ENCODE measurements around the gene TSEN34.
A peak's percentile ranks its signal among the peaks of the same experiment; 100 is the strongest.
"Not testable (repeated sequence)": the region's sequence is repeated elsewhere in the genome, so short reads cannot be mapped to it uniquely, and the experiment has no call there.

Gene TSEN34

DNA sequence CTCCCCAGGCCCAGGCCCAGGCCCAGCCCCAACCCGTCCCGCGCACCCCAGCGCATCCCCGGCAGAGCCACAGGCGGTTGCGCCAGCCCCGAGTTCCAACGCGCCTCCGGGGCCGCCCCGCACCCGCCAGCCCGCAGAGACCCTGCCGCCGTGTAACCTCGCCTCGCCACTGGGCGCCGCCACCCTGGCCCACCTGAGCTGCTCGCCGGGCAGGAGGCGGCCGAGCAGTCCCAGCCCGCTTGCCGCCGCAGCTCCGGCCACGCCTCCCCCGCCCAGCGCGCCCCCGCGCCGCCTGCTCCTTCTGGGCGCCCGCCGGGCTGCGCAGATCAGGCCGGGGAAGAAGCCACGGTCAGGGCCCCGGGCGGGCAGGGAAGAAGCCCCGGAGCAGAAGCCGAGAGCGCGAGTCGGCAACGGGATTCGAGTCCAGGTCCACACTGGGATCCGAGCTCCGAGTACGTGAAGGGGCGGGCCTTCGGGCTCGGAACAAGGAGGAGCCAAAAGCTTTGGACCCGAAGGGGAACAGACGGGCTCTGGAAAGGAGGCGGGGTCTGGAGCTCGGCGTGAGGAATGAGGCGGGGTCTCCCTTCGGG is 1.9 kb upstream of the TSEN34 start, which contains the start of gene MBOAT7:
Gene MBOAT7 (minus strand): TSS at position 436 of the 590 bp plus-strand sequence. CDS start 1,072 bp downstream, outside the sequence.
- no peak for DNase-seq

DNA sequence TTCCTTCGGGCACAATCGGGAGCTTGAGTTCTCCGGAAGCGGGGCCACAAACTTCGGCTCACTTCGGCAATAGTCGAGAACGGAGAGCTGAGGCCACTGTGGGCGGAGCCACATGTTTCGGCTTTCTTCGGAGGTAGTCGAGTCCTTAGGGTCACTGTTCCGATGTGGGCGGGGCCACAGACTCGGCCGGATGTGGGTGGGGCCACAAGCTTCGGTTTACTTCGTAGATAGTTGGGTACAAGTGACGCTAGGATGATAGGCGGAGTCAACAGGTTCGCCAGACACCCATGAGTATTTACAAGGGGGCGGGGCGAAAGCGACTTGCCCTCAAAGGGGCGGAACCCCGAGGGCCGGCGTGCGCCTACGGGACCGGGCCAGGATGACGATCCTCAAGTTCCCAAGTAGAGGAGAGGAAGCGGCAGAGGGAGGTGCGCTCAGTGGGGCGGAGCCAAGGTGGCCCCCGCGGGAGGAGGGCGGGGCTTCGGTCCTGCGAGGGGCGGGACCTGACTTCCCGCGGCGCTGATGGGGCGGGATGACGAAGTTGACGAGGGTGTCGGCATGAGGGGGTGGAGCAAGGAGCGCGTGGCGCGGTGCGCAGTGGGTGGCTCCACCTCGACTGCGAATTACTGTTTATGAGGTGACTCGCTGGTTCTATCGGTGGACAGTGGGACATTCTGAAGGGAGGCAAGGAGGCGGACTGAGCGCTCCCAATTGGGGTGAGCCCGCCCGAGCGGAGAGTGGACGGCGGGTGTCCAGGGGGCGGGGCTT is 1.2 kb upstream of the TSEN34 start:
- peak; percentile 99 for DNase-seq

DNA sequence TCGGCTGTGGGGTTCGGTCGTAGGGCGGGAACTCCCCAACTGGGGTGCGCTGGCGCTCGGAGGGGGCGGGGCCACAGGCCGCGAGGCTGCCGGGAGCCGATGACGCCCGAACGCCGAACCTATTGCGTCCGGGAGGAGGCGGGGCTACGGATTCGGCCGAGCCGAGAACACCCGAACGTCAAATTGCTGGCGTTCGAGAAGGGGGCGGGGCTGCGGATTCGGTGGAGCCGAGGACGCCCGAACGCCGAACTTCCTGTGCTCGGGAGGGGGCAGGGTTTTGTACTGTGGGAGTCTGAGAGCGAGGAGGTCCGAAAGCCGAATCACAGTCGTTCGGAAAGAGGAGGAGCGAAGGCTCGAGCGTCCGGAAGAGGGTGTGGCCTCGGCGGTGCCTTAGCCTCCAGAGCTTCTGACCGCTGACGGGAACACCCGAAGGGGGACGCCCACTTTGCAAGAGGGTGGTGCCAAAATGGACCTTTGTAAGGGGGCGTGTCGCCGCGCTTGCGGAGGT is 551 bp upstream of the TSEN34 start:
- DNase-seq: peak; percentile 98

DNA sequence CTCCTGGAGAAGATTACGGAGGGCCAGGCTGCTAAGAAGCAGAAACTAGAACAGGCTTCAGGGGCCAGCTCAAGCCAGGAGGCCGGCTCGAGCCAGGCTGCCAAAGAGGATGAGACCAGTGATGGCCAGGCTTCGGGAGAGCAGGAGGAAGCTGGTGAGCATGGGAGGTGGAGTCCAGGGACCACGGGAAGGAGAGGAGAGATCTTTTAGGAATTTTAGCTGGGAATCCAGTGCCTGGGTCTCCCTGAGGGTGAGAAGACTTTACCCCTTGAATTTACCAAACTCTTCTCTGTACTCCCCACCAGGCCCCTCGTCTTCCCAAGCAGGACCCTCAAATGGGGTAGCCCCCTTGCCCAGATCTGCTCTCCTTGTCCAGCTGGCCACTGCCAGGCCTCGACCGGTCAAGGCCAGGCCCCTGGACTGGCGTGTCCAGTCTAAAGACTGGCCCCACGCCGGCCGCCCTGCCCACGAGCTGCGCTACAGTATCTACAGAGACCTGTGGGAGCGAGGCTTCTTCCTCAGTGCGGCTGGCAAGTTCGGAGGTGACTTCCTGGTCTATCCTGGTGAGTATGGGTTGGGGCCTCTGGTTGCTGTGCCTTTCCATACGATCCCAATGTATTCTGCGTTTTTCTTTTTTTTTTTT is 824 bp downstream of the TSEN34 start:
- DNase-seq: no peak

DNA sequence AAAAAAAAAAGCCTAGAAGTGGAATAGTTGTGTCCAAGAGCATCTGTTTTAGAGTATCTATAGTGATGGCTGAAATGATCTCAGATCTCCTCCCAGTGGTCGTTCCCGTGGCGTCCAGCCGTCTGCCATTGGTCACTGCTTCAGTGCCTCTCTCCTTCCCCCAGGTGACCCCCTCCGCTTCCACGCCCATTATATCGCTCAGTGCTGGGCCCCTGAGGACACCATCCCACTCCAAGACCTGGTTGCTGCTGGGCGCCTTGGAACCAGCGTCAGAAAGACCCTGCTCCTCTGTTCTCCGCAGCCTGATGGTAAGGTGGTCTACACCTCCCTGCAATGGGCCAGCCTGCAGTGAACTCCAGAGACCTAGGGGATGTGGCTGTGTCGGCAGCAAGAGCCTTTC is 1.9 kb downstream of the TSEN34 start:
- DNase-seq: no peak

DNA sequence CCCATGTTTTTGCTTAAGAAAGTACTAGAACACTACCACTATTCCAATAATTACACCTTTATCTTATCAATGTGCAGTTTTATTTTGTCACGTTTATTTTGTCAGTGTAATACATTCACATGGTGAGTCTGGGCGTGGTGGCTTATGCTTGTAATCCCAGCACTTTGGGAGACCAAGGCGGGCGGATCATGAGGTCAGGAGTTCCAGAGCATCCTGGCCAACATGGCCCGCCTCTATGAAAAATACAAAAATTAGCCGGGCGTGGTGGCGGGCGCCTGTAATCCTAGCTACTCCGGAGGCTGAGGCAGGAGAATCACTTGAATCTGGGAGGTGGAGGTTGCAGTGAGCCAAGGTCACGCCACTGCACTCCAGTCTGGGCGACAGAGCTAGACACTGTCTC is 3.4 kb downstream of the TSEN34 start:
- DNase-seq: not testable (repeated sequence)

DNA sequence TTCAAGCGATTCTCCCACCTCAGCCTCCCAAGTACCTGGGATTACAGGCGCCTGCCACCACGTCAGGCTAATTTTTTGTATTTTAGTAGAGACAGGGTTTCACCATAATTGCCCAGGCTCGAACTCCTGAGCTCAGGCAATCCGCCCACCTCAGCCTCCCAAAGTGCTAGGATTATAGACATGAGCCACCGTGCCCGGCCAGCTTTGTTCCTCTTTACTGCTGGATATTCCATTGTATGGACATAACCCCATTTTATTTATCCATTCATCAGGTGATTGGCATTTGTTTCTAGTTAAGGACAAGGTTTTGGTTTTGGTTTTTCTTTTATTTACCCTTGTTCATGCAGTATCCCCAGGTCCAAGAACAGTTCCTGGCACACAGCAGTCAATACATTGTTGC is 5.4 kb downstream of the TSEN34 start:
- DNase-seq: no peak

DNA sequence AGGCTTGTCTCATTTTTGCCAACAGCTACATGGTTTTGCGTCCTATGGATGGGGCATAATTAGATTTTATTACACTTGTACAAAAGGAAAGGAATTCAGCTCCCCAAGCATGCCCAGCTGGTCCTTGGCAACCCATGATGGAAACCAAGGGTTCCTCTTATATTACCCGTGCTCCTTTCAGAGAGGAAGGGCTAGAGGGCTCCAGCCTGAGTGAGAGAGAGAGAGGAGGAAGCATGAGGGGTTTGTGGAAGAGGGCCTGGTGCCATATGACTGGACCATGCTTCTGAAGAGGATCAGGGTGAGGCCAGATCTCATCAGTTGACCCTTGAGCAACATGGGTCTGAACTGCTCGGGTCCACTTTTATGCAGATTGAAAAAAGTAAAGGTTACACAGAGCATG is 6.0 kb downstream of the TSEN34 start:
- no peak for DNase-seq

DNA sequence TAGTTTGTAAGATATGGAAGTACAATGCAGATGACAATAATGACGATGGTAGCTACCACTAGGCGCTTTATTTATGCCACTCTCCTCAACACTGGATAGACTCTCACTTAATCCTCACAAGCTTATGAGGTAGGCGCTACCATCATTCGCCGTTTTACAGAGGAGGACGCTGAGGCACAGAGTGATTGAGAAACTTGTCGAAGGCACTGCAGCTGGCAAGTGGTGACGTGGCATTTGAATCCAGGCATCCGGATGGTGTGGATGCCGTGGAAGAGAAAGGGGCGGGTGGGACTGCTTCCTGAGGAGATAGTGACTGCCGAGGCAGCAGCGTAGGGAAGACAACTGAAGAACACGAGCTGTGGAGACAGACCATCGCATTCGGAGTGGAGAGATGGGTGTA is 8.3 kb downstream of the TSEN34 start:
- DNase-seq: no peak

DNA sequence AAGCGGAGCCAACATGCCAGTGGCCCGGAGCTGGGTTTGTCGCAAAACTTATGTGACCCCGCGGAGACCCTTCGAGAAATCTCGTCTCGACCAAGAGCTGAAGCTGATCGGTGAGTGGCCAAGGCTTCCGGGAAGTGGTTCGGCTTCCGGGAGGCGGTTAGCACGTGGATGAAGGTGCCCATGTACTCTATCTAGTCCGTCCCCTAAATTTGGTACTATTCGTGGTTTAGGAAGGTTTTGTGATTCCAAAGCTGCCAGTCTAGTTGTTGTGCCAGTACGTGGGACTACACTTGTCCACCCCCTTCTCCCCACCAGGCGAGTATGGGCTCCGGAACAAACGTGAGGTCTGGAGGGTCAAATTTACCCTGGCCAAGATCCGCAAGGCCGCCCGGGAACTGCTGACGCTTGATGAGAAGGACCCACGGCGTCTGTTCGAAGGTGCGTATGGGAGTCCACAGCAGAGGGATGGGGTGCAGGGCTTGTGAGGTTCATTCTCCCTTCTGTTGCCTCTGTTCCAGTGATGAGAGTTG is 10.1 kb downstream of the TSEN34 start:
- DNase-seq: no peak

DNA sequence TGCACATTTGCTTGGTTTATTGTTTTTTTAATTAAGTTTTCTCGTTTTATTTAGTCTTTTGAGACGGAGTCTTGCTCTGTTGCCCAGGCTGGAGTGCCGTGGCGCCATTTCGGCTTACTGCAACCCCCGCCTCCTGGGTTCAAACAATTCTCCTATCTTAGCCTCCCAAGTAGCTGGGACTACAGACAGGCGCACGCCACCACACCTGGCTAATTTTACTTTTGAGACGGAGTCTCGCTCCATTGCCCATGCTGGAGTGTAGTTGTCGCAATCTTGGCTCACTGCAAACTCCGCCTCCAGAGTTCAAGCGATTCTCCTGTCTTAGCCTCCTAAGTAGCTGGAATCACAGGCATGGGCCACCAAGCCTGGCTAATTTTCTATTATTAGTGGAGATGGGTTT is 10.9 kb downstream of the TSEN34 start:
- no peak for DNase-seq

DNA sequence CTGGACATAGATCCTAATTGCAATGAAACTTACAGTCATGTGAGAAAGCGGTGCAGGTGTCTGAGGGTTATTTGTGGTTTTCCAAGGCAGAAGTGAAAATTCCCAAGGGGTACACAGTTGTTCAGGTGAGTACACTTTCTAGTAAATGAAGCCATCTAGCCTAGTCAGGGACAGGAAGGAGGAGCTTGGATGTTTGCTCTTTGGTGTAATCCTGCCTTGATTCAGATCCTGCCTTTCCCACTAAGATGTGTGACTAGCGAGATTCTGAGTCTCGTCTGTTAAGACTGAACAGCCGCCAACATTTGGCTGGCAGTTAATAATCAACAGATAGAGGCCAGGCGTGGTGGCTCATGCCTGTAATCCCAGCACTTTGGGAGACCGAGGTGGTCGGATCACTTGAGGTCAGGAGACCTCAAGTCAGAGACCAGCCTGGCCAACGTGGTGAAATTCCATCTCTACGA is 12.1 kb downstream of the TSEN34 start:
- no peak for DNase-seq

DNA sequence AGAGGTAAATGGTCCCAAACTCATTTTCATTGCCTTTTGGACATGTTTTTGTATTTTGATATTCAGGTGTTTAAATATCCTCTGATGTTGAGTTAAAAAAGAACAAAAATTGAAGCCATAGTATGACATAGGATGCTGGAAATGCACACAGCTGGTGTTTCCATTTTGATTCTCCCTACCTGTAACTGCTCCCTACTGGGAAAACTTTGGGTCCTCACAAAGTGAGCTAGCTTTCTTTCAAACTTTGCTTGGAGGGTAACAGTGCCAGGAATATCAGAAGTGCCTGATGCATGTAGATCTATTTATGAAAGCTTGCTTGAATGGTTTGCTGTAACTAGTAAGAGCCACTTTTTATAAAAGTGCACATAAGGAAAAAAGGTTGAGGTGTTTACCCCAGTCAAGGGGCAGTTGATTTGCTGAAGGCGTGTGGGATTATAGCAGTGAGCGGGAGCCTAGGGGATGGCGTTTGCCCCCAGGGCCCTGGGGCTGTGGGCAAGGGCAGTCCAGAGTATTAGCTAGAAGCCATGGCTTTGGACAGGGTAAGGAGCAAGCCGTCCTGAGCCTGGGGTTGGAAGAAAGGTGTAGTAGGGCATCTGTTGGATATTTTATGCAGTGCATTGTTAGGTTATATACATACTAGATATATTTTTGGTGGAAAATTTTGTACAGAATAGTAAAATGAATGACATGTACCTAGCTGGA is 13.8 kb downstream of the TSEN34 start:
- DNase-seq: no peak

DNA sequence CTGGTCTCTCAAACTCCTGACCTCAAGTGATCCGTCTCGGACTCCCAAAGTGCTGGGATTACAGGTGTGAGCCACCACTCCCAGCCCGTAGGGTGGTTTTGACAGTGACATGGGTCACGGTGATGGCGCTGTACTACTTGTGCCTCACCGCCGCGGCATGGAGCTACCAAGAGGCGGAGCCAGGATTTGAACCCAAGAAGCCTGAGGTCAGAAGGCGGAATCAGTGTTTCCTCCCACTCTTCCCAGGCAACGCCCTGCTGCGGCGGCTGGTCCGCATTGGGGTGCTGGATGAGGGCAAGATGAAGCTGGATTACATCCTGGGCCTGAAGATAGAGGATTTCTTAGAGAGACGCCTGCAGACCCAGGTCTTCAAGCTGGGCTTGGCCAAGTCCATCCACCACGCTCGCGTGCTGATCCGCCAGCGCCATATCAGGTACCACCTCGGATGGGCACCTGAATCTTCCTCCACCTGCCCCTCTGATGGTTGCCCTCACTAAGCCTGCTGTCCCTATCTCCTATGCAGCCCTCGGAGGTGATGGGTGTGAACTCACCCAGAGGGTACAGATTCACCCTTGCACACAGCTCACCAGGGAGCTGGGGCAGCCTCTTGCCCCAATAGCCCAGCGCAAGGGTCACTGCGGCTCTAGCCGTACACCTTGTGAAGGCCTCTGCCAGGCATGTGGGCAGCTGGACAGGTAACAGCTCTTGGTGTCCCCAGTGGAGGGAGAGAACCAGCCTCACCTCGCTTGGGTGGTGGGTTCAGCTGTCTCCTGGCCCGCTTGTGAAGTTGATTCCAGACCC is 15.1 kb downstream of the TSEN34 start:
- no peak for DNase-seq

DNA sequence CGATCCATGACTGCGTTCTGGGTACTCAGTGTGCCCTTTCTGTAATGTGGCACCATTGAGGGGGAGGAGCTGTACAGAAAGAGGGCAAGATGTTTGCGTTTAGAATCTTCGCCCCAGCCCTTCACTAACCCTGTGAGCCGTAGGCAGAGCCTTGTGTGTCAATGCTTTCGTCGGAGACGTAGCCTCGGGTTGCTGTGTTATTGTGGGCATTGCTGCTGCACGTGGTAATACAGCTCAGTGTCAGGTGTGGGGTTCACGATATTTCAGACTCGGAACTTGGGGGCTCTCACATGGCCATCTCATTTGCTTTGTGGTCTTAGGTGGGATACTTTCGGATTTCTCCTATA is 15.7 kb downstream of the TSEN34 start:
- no peak for DNase-seq

DNA sequence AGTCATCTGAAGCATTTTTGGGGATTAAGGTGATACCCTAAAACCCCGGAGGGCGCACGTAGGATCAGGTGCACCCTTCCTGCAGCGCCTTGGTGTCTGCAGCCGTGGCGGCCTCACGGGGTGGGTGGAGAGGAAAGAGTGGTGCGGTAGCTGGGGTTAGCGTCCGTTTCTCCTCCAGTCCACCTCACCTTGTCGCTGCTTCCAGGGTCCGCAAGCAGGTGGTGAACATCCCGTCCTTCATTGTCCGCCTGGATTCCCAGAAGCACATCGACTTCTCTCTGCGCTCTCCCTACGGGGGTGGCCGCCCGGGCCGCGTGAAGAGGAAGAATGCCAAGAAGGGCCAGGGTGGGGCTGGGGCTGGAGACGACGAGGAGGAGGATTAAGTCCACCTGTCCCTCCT is 16.1 kb downstream of the TSEN34 start:
- not testable (repeated sequence) for DNase-seq

DNA sequence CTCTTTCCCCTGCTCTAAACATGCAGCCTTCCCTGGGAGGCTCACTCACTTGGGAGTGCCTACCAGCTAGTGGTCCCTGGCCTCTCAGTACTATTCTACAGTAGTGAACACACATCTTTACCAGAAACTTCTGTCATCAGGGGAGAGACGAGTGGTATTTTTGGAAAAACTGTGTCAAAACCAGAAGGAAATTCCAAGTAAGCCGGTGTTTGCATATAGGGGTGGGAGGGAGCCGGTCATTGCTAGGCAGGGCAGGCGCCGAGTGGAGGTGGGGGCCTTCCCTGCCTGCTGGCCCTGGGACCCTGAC is 16.5 kb downstream of the TSEN34 start:
- no peak for DNase-seq

DNA sequence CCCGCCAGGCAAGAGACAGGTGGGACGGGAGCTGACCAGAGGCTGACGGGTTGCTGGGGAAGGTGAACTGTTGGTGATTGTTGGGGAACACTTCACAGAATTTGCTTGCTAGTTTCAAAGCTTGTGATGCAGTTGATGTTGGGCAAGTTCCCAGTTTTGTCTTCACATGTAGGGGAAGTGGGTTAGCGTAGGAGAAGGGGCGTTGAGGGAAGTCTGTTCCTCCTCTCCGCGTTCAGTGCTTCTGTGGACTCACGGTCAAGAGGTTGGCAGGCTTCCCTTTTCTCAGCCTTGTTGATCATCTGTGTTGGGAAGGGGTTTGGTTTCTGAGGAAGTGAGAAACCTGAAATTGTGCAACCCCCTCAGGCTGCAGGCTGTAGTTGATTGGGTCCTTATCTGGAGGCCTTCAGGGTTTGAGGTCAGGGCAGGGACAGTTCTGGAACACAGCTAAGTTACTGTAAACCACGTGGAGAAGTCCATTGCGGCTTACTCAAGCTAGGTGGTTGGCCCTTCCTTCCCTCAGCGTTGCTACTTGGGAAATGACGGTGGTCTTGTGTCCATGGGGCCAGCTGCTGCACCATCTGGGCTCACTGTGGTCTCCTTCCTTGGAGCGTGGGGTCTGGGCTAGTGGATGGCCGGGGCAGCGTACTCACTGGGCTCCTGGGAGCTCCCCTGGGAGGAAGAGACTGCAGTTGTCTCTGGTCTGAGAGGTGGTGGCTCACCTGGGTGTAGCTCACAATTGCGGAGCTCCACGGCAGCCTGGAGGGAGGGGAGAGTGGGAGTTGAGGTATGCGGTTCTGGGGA is 17.1 kb downstream of the TSEN34 start:
- peak; percentile 100 for DNase-seq

DNA sequence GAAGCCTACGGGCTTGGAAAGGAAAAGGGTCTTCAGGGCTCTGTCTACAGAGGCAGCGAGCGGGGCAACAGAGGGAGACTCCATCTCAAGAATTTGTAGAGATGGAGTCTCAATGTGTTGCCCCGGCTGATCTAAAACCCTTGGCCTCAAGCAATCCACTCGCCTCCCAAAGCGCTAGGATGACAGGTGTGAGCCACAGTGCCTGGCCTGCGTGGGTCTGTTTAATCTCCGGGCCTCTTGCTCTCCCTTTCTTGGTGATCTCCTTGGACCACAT is 17.6 kb downstream of the TSEN34 start:
- no peak for DNase-seq

DNA sequence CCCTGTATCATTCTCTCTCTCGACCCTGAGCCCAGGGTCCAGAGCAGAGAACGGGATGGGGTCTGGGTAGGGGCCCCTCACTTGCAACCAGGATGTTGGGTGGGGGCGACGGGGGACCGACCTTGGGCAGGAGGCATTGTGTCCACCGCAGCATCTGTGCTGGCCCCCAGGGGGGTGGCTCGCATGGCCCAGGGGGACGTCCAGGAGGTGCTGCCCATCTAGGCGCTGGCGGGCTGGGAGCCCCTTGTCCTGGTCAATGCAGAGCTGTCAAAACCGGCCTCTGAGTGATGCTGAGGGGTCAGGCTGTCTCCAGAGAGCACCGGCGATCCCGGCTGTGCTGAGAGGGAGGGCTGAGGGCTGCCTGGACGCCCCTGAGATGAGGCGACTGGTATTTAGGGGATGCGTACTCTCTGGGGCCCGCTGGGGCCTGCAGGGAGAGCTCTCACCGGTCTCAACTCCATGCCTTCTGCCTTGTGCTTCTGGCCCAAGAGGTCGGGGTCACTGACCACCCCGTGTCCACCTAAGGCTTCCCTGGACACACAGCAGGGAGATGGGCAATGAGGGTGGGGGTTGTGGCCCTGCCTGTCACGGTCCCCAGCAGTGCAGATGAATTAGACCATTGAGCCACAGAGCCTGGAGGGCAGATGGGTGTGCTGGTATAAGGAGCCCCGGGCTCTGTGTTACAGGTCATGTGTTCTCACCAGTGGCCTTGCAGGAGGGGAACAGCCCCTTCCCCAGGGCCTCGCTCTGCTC is 18.1 kb downstream of the TSEN34 start:
- DNase-seq: no peak
